Loucy (cell line): ENCODE results near the gene FRMD5.

Experiments used
- EZH2phosphoT487 ChIP-seq: fragments of 200-600 bp; IDR thresholded peaks from 2 replicates; pipeline ENCODE4 v1.6.1; 2018; ENCODE audit warnings: antibody characterized with exemption, mild to moderate bottlenecking, moderate library complexity, borderline replicate concordance
- TF ChIP-seq, protein P1 (sequence below): fragments of 200-600 bp; sonication (generic); conservative IDR thresholded peaks from 2 replicates; pipeline ENCODE4 v1.5.1; 2014; ENCODE audit warnings: mild to moderate bottlenecking, antibody characterized with exemption, low read length

- TF ChIP-seq, protein P1, sequence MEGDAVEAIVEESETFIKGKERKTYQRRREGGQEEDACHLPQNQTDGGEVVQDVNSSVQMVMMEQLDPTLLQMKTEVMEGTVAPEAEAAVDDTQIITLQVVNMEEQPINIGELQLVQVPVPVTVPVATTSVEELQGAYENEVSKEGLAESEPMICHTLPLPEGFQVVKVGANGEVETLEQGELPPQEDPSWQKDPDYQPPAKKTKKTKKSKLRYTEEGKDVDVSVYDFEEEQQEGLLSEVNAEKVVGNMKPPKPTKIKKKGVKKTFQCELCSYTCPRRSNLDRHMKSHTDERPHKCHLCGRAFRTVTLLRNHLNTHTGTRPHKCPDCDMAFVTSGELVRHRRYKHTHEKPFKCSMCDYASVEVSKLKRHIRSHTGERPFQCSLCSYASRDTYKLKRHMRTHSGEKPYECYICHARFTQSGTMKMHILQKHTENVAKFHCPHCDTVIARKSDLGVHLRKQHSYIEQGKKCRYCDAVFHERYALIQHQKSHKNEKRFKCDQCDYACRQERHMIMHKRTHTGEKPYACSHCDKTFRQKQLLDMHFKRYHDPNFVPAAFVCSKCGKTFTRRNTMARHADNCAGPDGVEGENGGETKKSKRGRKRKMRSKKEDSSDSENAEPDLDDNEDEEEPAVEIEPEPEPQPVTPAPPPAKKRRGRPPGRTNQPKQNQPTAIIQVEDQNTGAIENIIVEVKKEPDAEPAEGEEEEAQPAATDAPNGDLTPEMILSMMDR = no peak
- no peak for TF ChIP-seq EZH2phosphoT487
Observed at GRCh38 chr15:43948691-43949325, 246.3 kb downstream of the FRMD5 start.
